Femur (tissue), 1 donor: ENCODE data around the gene SRGAP3.
"Not testable (repeated sequence)": the region's sequence is repeated elsewhere in the genome, so short reads cannot be mapped to it uniquely, and the experiment has no call there.

ENCODE experiments used
- DNase-seq: peaks from one replicate; pipeline ENCODE4 v3.0.0-alpha.2; 2017

Gene SRGAP3

DNA sequence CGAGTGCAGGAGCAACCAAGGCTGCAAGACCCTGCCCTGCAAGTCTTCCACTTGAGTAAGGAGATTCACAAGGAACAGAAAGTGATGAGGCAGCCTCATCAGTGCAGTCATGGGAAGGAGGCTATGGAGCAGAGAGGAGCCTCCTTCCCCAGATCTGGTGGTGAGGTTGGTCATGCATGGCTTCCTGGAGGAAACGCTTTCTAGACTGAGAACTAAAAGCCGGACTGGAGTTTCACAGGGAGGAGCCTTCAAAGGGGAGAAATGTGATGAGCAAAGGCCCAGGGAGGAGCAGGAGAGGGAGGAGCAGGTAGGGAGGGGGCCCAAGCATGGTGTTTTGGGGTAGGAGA, 139.9 kb downstream of the SRGAP3 start:
- no peak for DNase-seq

DNA sequence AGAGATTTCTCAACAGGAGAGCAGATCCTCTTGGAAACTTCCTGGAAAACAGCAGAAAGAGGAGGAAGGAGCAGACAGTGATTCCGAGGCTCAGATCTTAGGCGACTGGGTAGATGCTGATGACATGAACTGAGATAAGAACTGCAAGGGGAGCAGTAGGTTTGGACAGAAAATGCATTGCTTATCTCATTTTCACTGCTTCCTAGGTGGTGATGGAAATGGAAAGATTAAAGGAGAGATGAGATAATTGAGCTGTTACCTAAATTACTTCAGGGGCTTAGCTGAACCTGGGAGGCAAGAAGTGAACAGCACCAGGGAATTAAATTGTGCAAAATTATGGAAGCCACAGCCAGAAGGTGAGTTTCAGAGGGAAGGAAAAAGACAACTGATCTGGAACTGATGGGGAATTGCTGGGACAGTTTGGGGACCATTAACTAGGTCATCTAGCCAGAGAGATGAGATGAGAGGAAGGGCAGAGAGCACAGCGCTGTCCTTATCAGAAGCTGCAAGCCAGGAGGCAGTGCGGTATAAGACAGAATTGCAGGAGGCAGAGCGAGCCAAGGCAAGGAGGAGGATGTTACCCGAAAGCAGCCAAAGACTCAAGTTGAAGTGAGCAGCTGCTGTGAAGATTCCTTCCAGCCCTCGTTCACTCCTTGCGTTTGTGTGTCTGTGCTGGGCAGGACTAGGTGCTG, 140.4 kb downstream of the SRGAP3 start:
- DNase-seq, result no peak

DNA sequence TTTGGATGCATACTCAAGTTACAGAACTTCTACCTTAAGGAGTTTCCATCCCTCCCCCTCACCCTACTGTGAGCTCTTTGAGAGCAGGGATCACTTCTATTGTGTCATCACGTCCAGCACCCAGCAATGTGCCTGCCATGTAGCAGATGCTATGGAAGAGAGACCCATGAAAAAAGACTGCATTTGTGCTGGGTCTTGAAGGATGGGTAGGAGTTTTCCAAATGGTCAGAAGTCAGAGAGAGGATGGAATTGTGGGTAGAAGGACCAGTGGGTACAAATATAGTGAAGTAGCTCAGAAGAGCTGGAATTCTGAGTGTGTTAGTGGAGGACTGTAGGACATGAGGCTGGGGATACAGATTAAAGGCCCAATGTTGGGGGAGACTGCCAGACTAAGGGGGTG, 141.7 kb downstream of the SRGAP3 start:
- DNase-seq, result no peak

DNA sequence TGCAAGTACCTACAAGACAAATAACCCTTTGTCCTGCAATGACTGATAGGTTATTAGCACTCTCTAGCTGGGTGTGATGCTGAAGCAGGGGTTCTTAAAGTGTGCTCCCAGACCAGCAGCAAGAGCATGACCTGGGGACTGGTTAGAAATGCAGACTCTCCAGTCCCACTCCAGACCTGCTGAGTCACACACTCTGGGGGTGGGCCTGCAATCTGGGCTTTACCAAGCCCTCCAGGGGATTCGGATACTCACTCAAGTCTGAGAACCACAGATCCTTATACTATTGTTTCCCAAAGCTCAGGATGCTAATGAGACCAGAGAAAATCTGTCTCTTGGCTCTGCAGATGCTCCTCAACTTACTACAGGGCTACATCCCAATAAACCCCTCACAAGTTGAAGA, 144.0 kb downstream of the SRGAP3 start:
- DNase-seq, result no peak

DNA sequence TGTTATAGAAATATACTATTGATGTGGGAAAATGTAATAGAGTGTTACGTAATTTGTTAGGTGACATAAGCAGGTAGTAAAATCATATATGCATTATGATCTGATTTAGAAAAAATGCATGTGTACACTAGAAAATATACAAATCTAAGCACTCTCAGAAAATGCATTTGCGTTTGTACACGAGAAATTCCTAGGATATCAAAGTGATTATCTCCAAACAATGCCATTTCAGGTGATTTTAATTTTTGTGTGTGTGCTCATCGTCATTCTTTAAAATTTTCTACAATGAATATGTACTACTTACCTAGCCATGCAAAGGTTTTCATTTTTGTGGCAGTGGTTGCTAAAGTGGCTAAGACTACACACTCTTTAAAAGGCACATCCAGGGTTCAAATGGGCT, 145.3 kb downstream of the SRGAP3 start:
- DNase-seq, result no peak

DNA sequence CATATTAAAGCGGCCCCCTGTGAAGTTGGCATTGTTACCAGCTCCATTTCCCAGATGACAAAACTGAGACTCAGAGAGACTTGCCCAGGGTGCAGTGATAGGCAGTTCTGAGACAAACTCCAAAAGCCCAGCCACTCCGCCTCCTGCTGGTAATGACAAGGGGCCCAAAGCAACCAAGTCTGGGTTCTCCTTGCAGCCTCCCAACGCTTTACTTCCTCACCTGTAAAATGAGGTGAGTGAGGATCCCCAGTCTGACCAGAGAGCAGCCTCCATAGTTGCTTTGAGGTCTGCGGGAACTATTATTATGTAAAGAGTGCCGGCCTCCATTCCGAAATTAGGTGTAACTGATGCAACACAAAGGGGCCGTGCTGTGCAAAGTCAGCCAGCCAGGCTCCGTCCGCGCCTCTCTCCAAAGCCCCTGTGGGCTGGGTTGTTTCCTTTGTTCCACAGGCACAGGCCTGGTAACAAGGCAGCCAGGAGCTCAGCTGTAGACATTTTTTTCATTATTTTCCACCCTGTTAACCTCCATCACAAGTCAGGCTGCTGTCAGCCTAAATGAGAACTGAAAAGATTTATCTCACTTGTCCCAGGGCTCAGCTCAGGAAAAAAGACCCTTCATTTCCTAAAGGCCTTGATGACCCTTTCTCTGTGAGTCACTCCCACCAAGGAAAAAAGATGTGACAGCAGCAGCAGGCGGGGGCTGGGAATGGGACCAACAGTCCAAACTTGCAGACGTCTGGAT, 147.0 kb downstream of the SRGAP3 start:
- DNase-seq, result peak; percentile 69

DNA sequence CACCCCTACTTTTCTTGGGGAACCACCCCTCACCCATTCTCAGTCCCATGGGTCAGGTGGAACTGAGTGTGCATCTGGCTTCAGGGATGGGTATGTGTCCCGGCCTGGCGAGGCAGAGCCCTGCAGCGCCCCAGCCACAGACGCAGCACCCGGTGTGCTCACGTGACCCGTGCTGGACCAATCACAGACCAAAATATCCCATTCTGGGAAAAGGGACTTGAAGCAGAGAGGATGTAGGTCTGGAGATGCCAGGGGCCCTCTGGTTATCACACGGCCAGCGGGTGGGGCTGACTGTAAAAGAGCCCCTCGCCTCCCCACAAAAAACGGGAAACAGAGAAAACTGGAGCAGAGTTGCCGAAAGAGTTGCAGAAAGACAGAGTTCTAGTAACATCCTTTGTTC, 148.2 kb downstream of the SRGAP3 start:
- DNase-seq, result peak; percentile 24

DNA sequence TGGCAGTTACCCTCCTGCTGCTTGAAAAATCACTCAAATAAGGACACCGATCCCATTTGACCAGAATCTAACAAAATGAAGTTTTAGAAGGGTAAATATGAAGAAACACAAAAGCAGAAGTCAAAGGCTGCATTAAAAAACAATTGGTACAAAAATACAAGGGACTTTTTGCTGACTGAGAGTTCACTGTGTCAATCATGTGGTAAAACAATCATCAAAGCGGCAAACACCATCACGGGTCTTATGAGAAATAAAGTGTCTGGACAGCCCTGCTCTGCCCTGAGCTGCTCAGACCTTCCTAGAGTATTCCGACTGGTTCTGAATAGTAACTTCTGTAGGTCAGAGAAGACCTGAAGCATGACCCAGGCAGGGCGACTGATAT, 148.9 kb downstream of the SRGAP3 start:
- no peak for DNase-seq

DNA sequence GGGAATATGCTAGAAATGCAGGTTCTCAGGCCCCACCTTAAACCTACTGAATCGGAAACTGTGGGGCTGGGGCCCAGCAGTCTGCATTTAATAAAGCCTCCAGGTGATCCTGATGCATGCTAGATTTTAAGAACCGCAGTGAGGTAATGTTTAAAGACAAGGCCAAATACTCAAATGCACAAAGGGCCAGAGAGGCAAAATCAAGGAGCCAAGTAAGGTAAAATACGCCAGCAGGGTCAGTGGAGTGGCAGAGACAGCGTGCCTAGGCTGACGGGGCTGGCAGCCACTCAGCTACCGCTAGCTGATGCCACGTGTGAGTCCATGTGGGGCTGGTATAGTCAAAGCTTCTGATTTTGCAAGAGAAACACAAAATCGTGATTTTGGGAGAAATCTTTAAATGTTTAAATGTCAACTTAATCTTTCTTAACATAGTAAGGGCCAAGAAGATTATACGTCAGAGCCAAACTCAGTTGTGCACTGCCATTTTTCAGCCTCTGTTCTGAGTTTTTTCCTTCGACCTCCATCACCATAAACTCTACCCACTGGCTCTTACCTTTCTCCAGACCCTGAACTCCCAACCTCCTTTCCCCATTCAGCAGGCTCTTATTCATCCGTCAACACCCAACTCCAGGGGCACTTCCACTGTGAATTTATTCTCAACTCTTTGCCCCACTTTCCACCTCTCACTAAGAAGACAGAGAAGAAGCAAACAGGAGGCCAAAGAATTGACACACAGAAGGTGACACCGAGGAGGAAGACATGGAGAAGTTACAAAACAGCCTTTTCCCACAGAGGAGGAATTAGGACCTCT, 149.5 kb downstream of the SRGAP3 start:
- DNase-seq, result peak; percentile 13

DNA sequence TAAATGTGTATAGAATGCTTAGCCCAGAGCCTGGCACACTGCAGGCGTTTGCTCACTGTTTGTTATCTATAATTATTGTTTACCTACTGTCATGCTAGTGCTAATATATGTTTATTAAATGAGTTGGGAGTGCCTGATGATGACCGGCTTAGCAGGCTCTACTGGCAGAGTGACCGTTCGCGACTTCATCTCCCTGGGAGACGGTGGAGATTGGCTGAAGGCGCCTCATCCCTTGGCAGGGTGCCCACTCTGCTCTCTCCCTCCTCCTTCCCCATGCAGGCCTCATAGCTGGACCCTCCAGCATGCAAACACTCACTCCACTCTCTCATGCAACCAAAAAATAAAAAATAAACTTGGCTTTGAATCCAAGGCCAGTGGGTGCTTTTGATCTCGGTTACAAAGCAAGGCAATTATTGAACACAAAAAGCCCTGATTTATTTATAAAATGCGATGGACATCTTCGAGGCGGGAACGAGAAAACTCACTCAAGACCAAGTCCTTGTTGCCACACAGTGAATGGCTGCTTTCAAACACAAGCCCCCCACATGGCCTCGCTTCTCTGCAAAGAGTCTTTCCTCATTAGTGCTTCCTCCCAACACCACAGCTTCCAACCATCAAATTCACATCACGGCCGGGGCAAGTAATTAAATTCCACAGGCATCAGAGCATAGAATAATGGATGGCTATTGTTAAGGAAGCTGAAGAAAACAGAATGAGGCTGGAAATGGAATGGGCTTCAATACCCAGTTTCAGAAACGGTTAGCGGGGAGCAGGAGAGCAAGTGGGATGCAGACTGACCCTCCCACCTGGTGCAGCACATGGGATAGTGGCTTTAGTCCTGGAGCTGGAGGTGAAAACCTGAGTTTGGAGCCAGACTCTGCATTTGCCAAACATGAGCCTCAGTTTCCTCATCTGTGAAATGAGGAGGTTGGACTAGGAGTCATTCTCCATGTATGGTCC, 150.4 kb downstream of the SRGAP3 start:
- peak; percentile 69 for DNase-seq

DNA sequence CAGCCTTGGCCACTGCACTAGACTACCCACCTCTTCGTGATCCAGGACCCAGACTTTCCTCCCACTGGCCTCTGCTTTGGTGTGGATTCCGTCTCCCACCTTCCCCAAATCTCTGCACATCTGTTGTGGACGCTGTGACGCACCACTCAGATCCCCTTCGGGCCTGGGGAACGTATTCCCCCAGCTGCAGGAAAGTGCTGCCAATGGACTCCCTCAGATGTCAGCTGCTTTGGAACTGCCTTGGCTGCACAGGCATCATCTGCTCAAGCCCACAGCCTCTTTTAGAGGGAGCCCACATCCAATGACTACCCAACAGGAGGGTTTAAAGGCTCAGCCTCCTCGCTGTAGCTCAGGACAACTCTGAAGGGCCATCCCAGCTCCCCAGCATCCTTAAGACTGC, 152.0 kb downstream of the SRGAP3 start:
- DNase-seq, result no peak

DNA sequence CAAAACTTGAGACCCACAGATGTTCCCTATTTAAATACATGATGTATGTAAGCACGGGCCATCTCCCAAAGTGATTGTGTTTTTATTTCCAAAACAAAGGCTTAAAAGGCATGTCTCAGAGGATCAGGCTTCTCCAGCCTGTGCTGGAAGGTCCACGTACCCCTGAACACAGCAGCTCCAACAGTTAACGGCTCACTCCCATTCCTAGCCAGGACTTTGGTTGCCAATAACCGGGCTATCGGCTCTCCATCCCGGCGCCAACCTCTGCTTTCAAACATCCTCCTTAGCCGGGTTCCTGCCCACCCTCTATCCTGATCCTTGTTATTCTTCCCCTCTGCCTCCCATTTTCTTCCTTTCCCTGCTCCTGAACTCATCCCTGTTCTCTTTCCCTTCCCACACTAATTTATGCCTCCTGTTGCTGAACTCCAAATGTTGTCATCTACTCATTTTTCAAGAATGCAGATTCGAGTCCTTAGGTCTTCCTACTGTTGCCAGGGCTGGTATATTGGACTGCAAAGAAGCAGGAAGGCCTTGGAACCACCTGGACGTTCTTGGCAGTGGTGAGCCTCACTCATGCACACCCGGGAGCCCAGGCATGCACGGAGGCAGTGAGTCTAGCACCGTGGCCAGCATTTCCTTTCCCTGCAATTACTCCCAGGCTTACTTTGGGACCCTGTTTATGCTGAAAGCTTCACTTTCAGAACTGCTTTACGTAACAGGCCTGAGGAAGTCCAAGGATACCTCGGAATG, 157.8 kb downstream of the SRGAP3 start:
- peak; percentile 69 for DNase-seq

DNA sequence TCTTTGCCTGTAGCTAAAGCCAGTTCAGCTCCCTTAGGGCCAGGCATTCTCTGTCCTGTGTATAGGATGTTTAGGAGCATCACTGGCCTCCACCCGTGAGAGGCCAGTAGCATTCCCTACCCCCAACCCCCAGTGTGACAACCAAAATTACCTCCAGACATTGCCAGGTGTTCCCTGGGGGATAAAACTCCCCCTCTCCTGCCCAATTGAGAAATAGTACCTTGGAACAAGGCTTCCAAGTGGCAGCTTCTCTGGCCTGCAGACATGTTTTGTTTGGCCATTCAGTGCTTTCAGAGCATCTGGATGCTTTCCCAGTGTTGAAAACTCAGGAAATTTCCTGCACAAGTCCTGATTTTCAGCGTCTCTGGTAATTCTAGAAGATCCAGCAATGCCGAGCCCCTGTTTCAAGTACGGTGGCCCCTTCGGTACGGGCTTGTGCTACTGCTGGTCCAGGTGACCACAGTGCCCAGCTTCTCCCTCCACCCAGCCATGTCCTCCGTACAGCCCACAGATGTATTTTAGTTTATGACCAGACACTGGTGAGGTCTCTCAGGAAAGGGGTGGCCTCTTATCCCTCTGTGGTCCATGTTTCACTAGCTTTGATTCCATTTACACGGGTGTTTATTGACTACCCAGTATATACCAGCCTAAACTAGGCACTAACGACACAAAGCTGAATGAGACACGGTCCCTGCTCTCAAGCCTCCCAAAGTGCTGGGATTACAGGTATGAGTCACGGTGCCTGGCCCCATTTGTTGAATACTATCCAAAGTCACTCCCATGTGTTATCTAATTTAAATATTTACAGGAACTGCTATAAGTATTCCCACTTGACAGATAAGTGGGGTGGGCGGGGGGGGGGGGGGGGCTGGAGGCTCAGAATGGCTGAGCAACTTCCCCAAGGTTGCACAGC, 160.7 kb downstream of the SRGAP3 start:
- no peak for DNase-seq

DNA sequence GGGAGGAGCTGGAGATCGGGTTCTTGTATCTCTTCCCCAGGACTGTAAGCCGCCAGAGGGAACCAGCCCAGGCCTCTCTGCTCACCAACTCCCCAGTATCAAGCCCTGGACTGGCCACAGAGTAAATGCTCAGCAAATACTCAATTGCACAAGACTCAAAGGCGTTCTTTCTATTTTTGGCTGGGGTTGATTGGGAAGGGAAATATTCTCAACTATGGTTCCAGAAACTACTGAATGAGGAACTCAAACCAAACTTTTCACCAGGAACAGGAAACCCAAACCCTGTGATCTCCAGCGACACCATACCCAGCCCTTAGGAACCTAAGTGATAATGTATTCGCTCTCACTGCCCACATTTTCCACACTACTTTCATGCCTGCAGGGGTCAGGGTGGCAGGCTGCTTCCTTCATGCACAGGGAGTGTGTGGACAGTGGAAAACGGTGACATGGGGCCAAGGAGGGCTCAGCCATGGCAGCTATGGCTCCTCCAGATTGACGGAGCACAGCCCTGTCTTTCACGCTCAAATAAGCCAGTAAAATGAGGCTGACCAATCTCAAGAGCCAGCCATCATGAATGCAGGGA, 161.5 kb downstream of the SRGAP3 start:
- no peak for DNase-seq

DNA sequence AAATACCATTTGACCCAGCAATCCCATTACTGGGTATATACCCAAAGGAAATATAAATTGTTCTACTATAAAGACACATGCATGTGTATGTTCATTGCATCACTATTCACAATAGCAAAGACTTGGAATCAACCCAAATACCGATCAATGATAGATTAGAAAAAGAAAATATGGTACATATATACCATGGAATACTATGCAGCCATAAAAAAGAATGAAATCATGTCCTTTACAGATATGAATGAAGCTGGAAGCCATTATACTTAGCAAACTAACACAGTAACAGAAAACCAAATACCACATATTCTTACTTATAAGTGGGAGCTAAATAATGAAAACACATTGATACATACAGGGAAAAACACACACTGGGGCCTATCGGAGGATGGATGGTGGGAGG, 164.0 kb downstream of the SRGAP3 start:
- not testable (repeated sequence) for DNase-seq

DNA sequence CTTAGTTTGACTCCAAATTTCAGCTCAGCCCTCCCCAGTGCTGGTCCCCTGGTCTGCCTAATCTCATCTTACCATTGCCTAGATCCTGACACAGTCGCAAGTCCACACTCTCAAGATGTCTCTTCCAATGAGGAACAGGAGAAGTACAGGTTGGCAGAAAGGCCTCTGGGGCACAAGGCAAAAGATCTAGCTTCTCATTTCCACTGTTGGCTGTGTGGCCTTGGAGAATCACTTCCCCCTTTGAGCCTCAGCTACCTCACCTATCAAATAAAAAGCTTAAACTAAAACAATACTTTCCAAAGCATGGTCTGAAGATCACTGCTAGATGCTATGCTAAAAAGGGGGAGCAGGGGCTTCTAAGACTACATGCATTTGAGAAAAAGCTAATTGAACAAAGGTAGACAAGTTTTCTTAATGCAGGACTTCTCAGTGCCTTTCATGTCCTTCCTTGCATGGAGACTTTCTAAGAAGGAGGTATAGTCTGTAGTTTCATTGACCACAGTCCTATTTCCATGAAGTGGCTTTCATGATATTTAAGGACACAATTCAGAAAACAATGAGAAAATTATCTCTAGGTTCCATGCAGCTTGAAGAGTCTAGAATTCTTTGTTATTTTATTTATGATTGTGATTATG, 168.1 kb downstream of the SRGAP3 start:
- no peak for DNase-seq

DNA sequence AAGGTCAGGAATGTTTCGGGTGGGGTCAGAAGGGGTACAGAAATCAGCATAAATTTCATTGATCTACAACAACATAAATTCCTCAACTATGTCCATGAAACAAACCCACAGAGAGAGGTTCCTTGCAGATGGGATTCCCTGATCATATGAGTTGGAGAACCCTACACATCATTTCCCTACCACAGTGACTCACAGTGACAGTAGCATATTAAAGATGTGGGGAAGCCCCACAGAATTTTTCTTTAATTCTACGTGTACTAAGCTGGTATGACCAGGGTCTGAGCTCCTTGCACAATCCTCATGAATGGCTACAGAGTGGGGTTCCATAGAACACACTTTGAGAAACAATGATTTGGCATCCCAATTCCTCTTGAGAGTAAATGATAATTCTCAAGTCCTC, 169.3 kb downstream of the SRGAP3 start:
- DNase-seq, result no peak

DNA sequence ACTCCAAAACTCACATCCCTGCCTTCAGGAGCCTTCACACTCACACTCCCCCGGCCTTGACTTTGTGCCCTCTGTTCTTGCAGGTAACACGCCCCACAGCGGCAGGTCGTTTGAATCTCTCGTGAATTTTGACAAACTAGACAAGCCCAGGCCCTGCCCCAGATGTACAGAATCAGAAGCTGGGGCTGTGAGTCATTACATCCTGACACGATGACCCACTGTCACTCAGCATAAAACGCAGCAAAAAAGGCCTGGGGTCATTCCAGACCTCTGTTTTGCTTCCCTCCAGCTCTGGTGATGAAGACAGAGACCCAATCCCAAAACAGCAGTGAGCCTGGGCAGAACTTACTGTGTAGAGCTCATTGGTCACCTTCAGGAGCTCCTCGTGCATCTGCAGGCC, 169.8 kb downstream of the SRGAP3 start:
- no peak for DNase-seq

DNA sequence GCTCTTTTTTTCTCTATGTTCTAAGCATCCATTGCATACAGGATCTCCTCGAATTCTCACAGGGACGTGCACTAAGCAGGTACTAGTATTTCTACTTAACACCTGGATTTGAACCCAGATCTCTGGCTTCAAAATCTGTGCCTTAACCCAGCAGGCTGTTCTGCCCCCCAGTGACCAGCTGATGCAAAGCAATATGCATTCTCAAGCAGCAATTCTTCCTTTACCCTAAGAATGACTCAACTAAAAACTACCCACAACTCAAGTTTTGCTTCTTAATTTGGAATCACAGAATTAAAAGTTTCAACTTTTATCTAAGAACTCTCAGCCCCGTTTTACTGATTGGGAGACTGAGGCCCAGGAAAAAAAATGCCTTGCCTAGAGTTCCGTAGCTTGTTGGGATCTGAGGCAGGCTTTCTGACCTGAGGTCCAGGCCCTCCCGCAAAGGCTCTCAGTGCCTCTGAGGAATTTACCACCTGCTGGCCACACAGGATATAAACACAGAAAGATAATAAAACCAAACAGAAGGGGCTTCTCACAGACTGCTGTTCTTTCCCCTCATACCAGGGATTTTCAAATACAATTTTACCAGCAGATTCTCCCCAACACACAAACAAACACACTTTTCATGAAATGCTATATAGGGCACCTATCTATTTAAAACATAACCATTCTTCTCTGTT, 170.7 kb downstream of the SRGAP3 start:
- no peak for DNase-seq
